H1 (cell line): ENCODE results near the gene TRABD2B. TPM values are rescaled to one million over a fixed set of nuclear protein-coding genes. Genes with fewer than 3 reads are reported as not detected.

Experiments used
- CTCF ChIA-PET: fragments of 300-600 bp; sonication (Branson Sonifier 250); formaldehyde crosslinking; loops from one replicate; lab custom pipeline; 2021; ENCODE audit not compliant: partially characterized antibody; lab: Charles Lee
- POLR2A ChIA-PET: fragments of 300-600 bp; sonication (Branson Sonifier 250); formaldehyde crosslinking; loops from one replicate; lab custom pipeline; 2021; ENCODE audit warnings: inconsistent platforms; ENCODE audit not compliant: partially characterized antibody; lab: Charles Lee
- DNase-seq, 2 experiments: peaks; one replicate each; pipeline versions ENCODE4 v3.0.0 to v3.0.0-alpha.2; 2010 to 2022; ENCODE audit warnings: low spot score in 2 of 2, low read depth in 1 of 2, mixed read lengths in 1 of 2
- FAIRE-seq: peaks from 2 replicates; lab custom pipeline; 2011; peaks lifted over from hg19 to GRCh38; lab: Jason Lieb, UNC
- H2AFZ ChIP-seq: 2 replicates; pipeline ENCODE4 v1.8.1; 2012; ENCODE audit warnings: low read length, inconsistent platforms
- H2AK5ac ChIP-seq: 2 replicates; pipeline ENCODE4 v1.6.1; 2013; ENCODE audit warnings: low read depth, low read length
- H2BK120ac ChIP-seq: replicated peaks from 2 replicates; pipeline ENCODE3; 2013; ENCODE audit warnings: low read depth, low read length, inconsistent platforms
- H2BK12ac ChIP-seq: 2 replicates; pipeline ENCODE4 v1.6.1; 2013; ENCODE audit warnings: low read depth, low read length
- H2BK15ac ChIP-seq: 2 replicates; pipeline ENCODE4 v1.6.1; 2013; ENCODE audit warnings: low read length
- H2BK20ac ChIP-seq: 2 replicates; pipeline ENCODE4 v1.6.1; 2013; ENCODE audit warnings: low read length
- H2BK5ac ChIP-seq: 2 replicates; pipeline ENCODE4 v1.6.1; 2013; ENCODE audit warnings: low read depth, low read length
- H3K14ac ChIP-seq: 2 replicates; pipeline ENCODE4 v1.6.1; 2013; ENCODE audit warnings: inconsistent platforms; ENCODE audit not compliant: insufficient read length
- H3K18ac ChIP-seq: 2 replicates; pipeline ENCODE4 v1.6.1; 2013; ENCODE audit warnings: low read length; ENCODE audit errors: extremely low read depth
- H3K23ac ChIP-seq: 2 replicates; pipeline ENCODE4 v1.6.1; 2013; ENCODE audit warnings: inconsistent platforms; ENCODE audit not compliant: insufficient read length
- H3K23me2 ChIP-seq: 2 replicates; pipeline ENCODE4 v1.6.1; 2013; ENCODE audit warnings: low read depth, low read length
- H3K27ac ChIP-seq: 2 replicates; pipeline ENCODE4 v1.6.1; 2011; ENCODE audit warnings: low read depth, low read length, inconsistent platforms
- H3K27me3 ChIP-seq, 4 experiments: replicated peaks in 1 of 4; 1 replicate in 1 of 4; 2 replicates in 3 of 4; pipeline versions ENCODE4 v1.6.1 to v1.8.1; 2011 to 2013; ENCODE audit warnings: low read length in 3 of 4, mild to moderate bottlenecking in 3 of 4, inconsistent platforms in 2 of 4, mixed read lengths in 2 of 4, moderate library complexity in 1 of 4; ENCODE audit not compliant: control insufficient read depth in 3 of 4, insufficient read depth in 3 of 4; ENCODE audit errors: extremely low read depth in 1 of 4
- H3K36me3 ChIP-seq, 4 experiments: 2 replicates each; pipeline versions ENCODE4 v1.6.1 to v1.8.1; 2011 to 2013; ENCODE audit warnings: mild to moderate bottlenecking in 4 of 4, low read length in 3 of 4, moderate library complexity in 2 of 4, control low read depth in 1 of 4, inconsistent platforms in 1 of 4; ENCODE audit not compliant: insufficient read depth in 4 of 4, control insufficient read depth in 2 of 4
- H3K4ac ChIP-seq: replicated peaks from 2 replicates; pipeline ENCODE3; 2013; ENCODE audit warnings: low read length, low read depth, mixed read lengths, inconsistent platforms; ENCODE audit not compliant: insufficient read length
- H3K4me1 ChIP-seq, 4 experiments: replicated peaks in 1 of 4; 1 replicate in 1 of 4; 2 replicates in 3 of 4; pipeline versions ENCODE4 v1.6.1 to v1.8.1; 2011 to 2013; ENCODE audit warnings: low read length in 3 of 4, inconsistent platforms in 2 of 4, mixed read lengths in 1 of 4; ENCODE audit not compliant: insufficient read depth in 4 of 4, control insufficient read depth in 3 of 4
- H3K4me2 ChIP-seq, 2 experiments: 2 replicates each; pipeline versions ENCODE4 v1.6.1 to v1.8.1; 2011 to 2013; ENCODE audit warnings: low read depth in 2 of 2, low read length in 2 of 2, control low read depth in 1 of 2, inconsistent platforms in 1 of 2, mild to moderate bottlenecking in 1 of 2; ENCODE audit not compliant: insufficient read depth in 1 of 2
- H3K4me3 ChIP-seq, 4 experiments: fragments of 200-600, 300-600 bp in 1 of 4; sonication (generic), shearing (Covaris generic), sonication (Bioruptor Twin) in 1 of 4; 2 replicates each; pipeline versions ENCODE4 v1.5.1 to v1.8.1; 2011 to 2016; ENCODE audit warnings: low read length in 4 of 4, low read depth in 3 of 4, control low read depth in 2 of 4, inconsistent platforms in 2 of 4, mild to moderate bottlenecking in 2 of 4, mixed read lengths in 1 of 4, moderate library complexity in 1 of 4; ENCODE audit not compliant: insufficient read depth in 2 of 4; ENCODE audit errors: extremely low read depth in 1 of 4
- H3K56ac ChIP-seq: replicated peaks from 2 replicates; pipeline ENCODE3; 2013; ENCODE audit warnings: low read depth, mild to moderate bottlenecking, mixed read lengths, low read length, inconsistent platforms; ENCODE audit not compliant: insufficient read length
- H3K79me1 ChIP-seq: 2 replicates; pipeline ENCODE4 v1.6.1; 2013; ENCODE audit warnings: low read depth, low read length, control low read depth
- H3K79me2 ChIP-seq, 2 experiments: 2 replicates each; pipeline versions ENCODE4 v1.6.1 to v1.8.1; 2012 to 2013; ENCODE audit warnings: low read length in 2 of 2, mild to moderate bottlenecking in 2 of 2, inconsistent platforms in 1 of 2; ENCODE audit not compliant: insufficient read depth in 2 of 2, control insufficient read depth in 1 of 2
- H3K9ac ChIP-seq, 4 experiments: replicated peaks in 1 of 4; 1 replicate in 1 of 4; 2 replicates in 3 of 4; pipeline versions ENCODE4 v1.6.1 to v1.8.1; 2011 to 2013; ENCODE audit warnings: low read depth in 3 of 4, low read length in 3 of 4, control low read depth in 2 of 4, mild to moderate bottlenecking in 2 of 4, moderate library complexity in 2 of 4, inconsistent platforms in 1 of 4; ENCODE audit errors: extremely low read depth in 1 of 4
- H3K9me3 ChIP-seq, 2 experiments: 2 replicates each; pipeline versions ENCODE4 v1.6.1 to v1.8.1; 2012 to 2013; ENCODE audit warnings: mild to moderate bottlenecking in 2 of 2, moderate library complexity in 2 of 2, control low read depth in 1 of 2, inconsistent platforms in 1 of 2, low read depth in 1 of 2, low read length in 1 of 2, mixed read lengths in 1 of 2; ENCODE audit not compliant: insufficient read depth in 2 of 2
- H4K20me1 ChIP-seq, 2 experiments: replicated peaks in 1 of 2; 2 replicates each; pipeline versions ENCODE3 to v1.8.1; 2011 to 2013; ENCODE audit warnings: inconsistent platforms in 2 of 2, low read length in 2 of 2, mild to moderate bottlenecking in 1 of 2; ENCODE audit not compliant: insufficient read depth in 2 of 2, control insufficient read depth in 1 of 2
- H4K5ac ChIP-seq: 2 replicates; pipeline ENCODE4 v1.6.1; 2013; ENCODE audit warnings: low read length, low read depth, mixed read lengths, inconsistent platforms; ENCODE audit not compliant: insufficient read length
- H4K8ac ChIP-seq: 2 replicates; pipeline ENCODE4 v1.8.0; 2013; ENCODE audit warnings: mild to moderate bottlenecking, moderate library complexity, low read length, inconsistent platforms; ENCODE audit not compliant: insufficient read depth; ENCODE audit errors: extremely low read depth
- H4K91ac ChIP-seq: replicated peaks from 2 replicates; pipeline ENCODE3; 2013; ENCODE audit warnings: low read length, mixed read lengths, inconsistent platforms; ENCODE audit not compliant: insufficient read length
- CHD2 ChIP-seq: IDR thresholded peaks from 2 replicates; pipeline ENCODE4 v1.6.1; 2012; ENCODE audit warnings: low read length, improper control_type of control experiment
- FOSL1 ChIP-seq: IDR thresholded peaks from 2 replicates; pipeline ENCODE4 v1.6.1; 2011; ENCODE audit warnings: mild to moderate bottlenecking, low read depth, low read length, moderate library complexity; ENCODE audit not compliant: insufficient read depth
- SIN3A ChIP-seq, 2 experiments: IDR thresholded peaks in 1 of 2; conservative IDR thresholded peaks in 1 of 2; 2 replicates each; pipeline ENCODE4 v1.6.1; 2011 to 2012; ENCODE audit warnings: low read length in 2 of 2, improper control_type of control experiment in 1 of 2, low read depth in 1 of 2, mild to moderate bottlenecking in 1 of 2
- SP2 ChIP-seq: IDR thresholded peaks from 2 replicates; pipeline ENCODE4 v1.6.1; 2012; ENCODE audit warnings: mild to moderate bottlenecking, low read length, inconsistent platforms
- SP4 ChIP-seq: IDR thresholded peaks from 2 replicates; pipeline ENCODE4 v1.6.1; 2012; ENCODE audit warnings: low read length, inconsistent platforms
- polyA plus RNA-seq, 7 experiments: library from polyadenylated mRNA; depleted of rRNA in 3 of 7; stranded (reverse) in 5 of 7; unstranded in 2 of 7; fragments of >200 nt in 5 of 7; fragments of 200-250 nt in 2 of 7; gene quantifications; 1 replicate in 5 of 7; 2 replicates in 1 of 7; 4 replicates in 1 of 7; pipeline versions ENCODE4 v1.2.1 to v1.2.3, GENCODE V29; 2011 to 2013; ENCODE audit warnings: missing spikeins in 2 of 7, mixed read lengths in 2 of 7
- total RNA-seq: library from RNA; stranded (reverse); fragmentation: NEBNext Ultra II Directional; extraction: Animal tissue kit (Norgen Biotek cat#: 25700); gene quantifications from 2 replicates; pipeline ENCODE4 v1.2.1, GENCODE V29; 2021
- TF ChIP-seq, protein P1 (sequence below): IDR thresholded peaks from 2 replicates; pipeline ENCODE4 v1.6.1; 2011; ENCODE audit warnings: low read depth, mild to moderate bottlenecking, low read length; ENCODE audit not compliant: insufficient read depth

TRABD2B gene
- total and polyA plus RNA-seq, 2 of the 8 experiments (the other 6 are each of a cell fraction or from before 2014, with no cell fraction given) = 0.95 to 3.4 TPM

DNA sequence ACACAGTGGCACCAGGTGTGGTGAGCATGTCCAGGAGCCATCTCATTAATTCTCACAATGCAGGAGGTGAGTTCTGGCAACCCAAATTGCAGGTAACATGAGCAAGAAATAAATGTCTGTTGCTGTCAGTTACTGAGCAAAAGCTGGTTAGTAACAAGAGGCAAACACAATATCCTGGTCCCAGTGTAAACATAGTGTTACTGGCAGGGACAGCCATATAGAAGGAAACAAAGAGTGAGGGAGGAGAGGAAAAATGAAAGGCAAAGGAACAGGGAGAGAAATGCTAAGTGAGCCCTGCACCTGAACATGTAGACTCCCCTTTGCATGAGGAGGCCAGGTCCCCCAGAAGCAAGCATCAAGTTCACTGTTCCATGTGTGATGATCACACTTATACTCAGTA, 203.6 kb downstream of the TRABD2B start:
- Histone ChIP-seq H3K9me3 (no peaks in the 10 kb centered on the region), H4K5ac (no peak overlapping the region), H3K56ac (no peak overlapping the region), H2BK20ac (no peak overlapping the region), H3K36me3 (no peaks in the 10 kb centered on the region), H3K79me1 (no peaks in the 10 kb centered on the region), H3K4me3 (no peak overlapping the region), H3K14ac (no peak overlapping the region), H3K4ac (no peak overlapping the region), H3K27ac (no peak overlapping the region), H2BK12ac (no peak overlapping the region), H3K9ac (no peak overlapping the region), H3K18ac (no peak overlapping the region), H4K8ac (no peak overlapping the region), H3K23me2 (no peaks in the 10 kb centered on the region), H3K4me2 (no peak overlapping the region), H2BK120ac (no peak overlapping the region), H4K20me1 (peaks cover 0 to 1% of the 10 kb centered on the region in 2 experiments), H4K91ac (no peak overlapping the region), H2AK5ac (no peak overlapping the region), H3K27me3 (no peaks in the 10 kb centered on the region), H2BK5ac (no peak overlapping the region), H2BK15ac (no peak overlapping the region), H3K79me2 (no peaks in the 10 kb centered on the region), H3K23ac (no peak overlapping the region), H3K4me1 (no peaks in the 10 kb centered on the region; a peak in 1 of 7 replicates), H2AFZ (no peak overlapping the region)
- ChIA-PET CTCF (interaction anchor here (0.9 to 4.4 kb wide), 2 partner anchors 8 to 55 kb away, joined by 3 to 23 read pairs; no protein-coding TSS in a partner anchor), POLR2A (interaction anchor here (0.6 kb wide), 1 partner anchor 48 kb away, joined by 3 read pairs; no protein-coding TSS in a partner anchor)
- DNase-seq = no peak
- no peak for FAIRE-seq
- TF ChIP-seq SP2 (no peak), SP4 (no peak), CHD2 (no peak), FOSL1 (no peak), SIN3A (conservative IDR thresholded peaks at IDR 0.05 in 1 of 2, IDR thresholded peaks at IDR 0.05 in 1 of 2; ENCODE audit: low read depth in 1 of 2, low read length in 2 of 2) (no peak)
- TF ChIP-seq, protein P1, sequence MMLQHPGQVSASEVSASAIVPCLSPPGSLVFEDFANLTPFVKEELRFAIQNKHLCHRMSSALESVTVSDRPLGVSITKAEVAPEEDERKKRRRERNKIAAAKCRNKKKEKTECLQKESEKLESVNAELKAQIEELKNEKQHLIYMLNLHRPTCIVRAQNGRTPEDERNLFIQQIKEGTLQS = no peak
